ENCODE results near the gene HNRNPCL4.
"Not testable (repeated sequence)": the region's sequence is repeated elsewhere in the genome, so short reads cannot be mapped to it uniquely, and the experiment has no call there.

HNRNPCL4 gene

DNA sequence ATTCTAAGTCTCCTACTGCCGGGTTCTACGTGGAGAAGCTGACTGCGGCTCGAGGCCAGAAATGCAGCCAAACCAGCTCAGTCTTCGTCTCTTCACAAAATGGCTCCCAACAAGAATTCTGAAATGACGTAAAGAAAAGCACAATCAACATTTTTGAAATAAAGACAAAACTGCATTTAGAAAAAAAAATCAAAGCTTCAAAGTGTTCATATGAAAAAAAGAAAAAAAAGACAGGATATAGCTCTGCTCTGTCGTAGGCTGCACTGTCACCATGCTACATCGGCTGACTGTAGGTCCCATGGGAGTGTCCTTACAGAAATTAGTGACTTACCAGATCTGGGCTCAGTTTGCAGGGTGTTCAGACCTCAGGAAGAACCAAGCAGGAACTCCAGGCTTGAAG lies at the start of gene HNRNPCL4:
Gene HNRNPCL4 (minus strand): TSS at position 101 of the 400 bp plus-strand sequence. CDS start 164 bp downstream, outside the sequence.
- H3K4me3 ChIP-seq (ENCODE audit: low read depth in 1 of 2, low read length in 2 of 2); H3K4me1 ChIP-seq (ENCODE audit: insufficient read depth, low read length); H3K9ac ChIP-seq (ENCODE audit: low read length); H3K9me3 ChIP-seq (ENCODE audit: low read length); H3K36me3 ChIP-seq (ENCODE audit: insufficient read depth, low read length); H3K27me3 ChIP-seq (ENCODE audit: control insufficient read depth in 1 of 2, insufficient read depth in 2 of 2, low read length in 2 of 2); H3K27ac ChIP-seq (ENCODE audit: low read depth, low read length): not testable (repeated sequence)

GRCh38 chr1:13208712-13209111 lies 43.3 kb upstream of the HNRNPCL4 start:
- H3K36me3 ChIP-seq (ENCODE audit: insufficient read depth, low read length); H3K27me3 ChIP-seq (ENCODE audit: control insufficient read depth in 1 of 2, insufficient read depth in 2 of 2, low read length in 2 of 2); H3K4me3 ChIP-seq (ENCODE audit: low read depth in 1 of 2, low read length in 2 of 2); H3K27ac ChIP-seq (ENCODE audit: low read depth, low read length); H3K9ac ChIP-seq (ENCODE audit: low read length); H3K4me1 ChIP-seq (ENCODE audit: insufficient read depth, low read length); H3K9me3 ChIP-seq (ENCODE audit: low read length): not testable (repeated sequence)

DNA sequence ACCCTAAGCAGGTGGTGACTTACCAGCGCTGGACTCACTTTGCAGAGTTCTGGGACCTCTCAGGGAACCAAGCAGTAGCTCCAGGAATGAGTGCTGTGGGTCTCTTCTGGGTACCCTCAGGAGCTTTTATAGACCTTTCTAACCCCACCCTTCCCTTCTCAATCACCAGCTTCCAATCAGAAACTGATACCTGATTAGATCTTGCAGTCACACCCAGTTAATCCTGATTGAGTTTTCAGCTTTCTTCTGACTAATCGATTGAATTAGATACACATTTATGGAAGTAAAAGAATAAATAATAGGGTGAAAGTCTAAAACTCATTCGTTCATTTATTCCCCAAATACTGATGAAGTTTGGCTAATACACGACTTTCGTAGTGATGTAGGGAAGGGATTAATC lies 35.9 kb upstream of the HNRNPCL4 start, which contains the start of gene PRAMEF13:
Gene PRAMEF13 (minus strand): TSS at position 101 of the 400 bp plus-strand sequence. CDS start 1,820 bp downstream, outside the sequence.
- H3K4me1 ChIP-seq (ENCODE audit: insufficient read depth, low read length); H3K9me3 ChIP-seq (ENCODE audit: low read length); H3K27ac ChIP-seq (ENCODE audit: low read depth, low read length); H3K36me3 ChIP-seq (ENCODE audit: insufficient read depth, low read length); H3K4me3 ChIP-seq (ENCODE audit: low read depth in 1 of 2, low read length in 2 of 2); H3K9ac ChIP-seq (ENCODE audit: low read length); H3K27me3 ChIP-seq (ENCODE audit: control insufficient read depth in 1 of 2, insufficient read depth in 2 of 2, low read length in 2 of 2): not testable (repeated sequence)

DNA sequence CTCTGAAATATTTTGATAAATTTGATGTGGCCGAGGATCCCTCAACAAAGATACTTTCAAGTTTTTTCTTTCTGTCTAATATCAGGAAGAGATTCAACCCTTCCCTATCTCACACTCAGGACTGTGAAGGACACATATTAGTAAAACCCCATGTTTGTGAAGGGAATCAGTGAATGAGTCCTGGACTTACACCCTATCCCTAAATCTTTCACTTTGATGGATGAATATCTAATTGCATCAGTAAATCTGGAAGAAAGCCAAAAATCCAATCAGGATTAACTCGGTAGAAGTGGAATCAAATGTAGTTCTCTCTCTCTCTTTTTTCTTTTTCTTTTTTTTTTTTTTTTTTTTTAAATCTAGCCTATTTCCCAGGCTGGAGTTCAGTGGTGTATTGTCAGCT lies 6.1 kb upstream of the HNRNPCL4 start, which contains the start of gene PRAMEF9:
Gene PRAMEF9 (plus strand): TSS at position 301 of the 400 bp plus-strand sequence. CDS start 3,433 bp downstream, outside the sequence.
- not testable (repeated sequence) for H3K9ac ChIP-seq (ENCODE audit: low read length); H3K27me3 ChIP-seq (ENCODE audit: control insufficient read depth in 1 of 2, insufficient read depth in 2 of 2, low read length in 2 of 2); H3K4me3 ChIP-seq (ENCODE audit: low read depth in 1 of 2, low read length in 2 of 2); H3K9me3 ChIP-seq (ENCODE audit: low read length); H3K27ac ChIP-seq (ENCODE audit: low read depth, low read length); H3K36me3 ChIP-seq (ENCODE audit: insufficient read depth, low read length); H3K4me1 ChIP-seq (ENCODE audit: insufficient read depth, low read length)

- H3K27ac ChIP-seq (ENCODE audit: low read depth, low read length); H3K4me1 ChIP-seq (ENCODE audit: insufficient read depth, low read length); H3K4me3 ChIP-seq (ENCODE audit: low read depth in 1 of 2, low read length in 2 of 2); H3K9me3 ChIP-seq (ENCODE audit: low read length); H3K27me3 ChIP-seq (ENCODE audit: control insufficient read depth in 1 of 2, insufficient read depth in 2 of 2, low read length in 2 of 2); H3K36me3 ChIP-seq (ENCODE audit: insufficient read depth, low read length); H3K9ac ChIP-seq (ENCODE audit: low read length): not testable (repeated sequence)
Measured at GRCh38 chr1:13155909-13156308, 9.5 kb downstream of the HNRNPCL4 start, which contains the start of gene PRAMEF26. TSS of gene PRAMEF26 (minus strand) at chr1:13156009. CDS start at chr1:13153095, 2,914 bp downstream.

- H3K9me3 ChIP-seq (ENCODE audit: low read length); H3K27ac ChIP-seq (ENCODE audit: low read depth, low read length); H3K4me1 ChIP-seq (ENCODE audit: insufficient read depth, low read length); H3K9ac ChIP-seq (ENCODE audit: low read length); H3K27me3 ChIP-seq (ENCODE audit: control insufficient read depth in 1 of 2, insufficient read depth in 2 of 2, low read length in 2 of 2); H3K4me3 ChIP-seq (ENCODE audit: low read depth in 1 of 2, low read length in 2 of 2); H3K36me3 ChIP-seq (ENCODE audit: insufficient read depth, low read length): not testable (repeated sequence)
Measured at GRCh38 chr1:13116754-13117153, 48.7 kb downstream of the HNRNPCL4 start, which contains the start of gene HNRNPCL2. TSS of gene HNRNPCL2 (minus strand) at chr1:13116854. CDS start at chr1:13116400, 454 bp downstream.
